ENCODE data around the gene VPS37C. TPM values are rescaled to one million over a fixed set of nuclear protein-coding genes. Genes with fewer than 3 reads are reported as not detected.

Gene VPS37C
- total RNA-seq, 4 donors from 2014 or later, result 19.6 to 27.6 (median 26.7) TPM

DNA sequence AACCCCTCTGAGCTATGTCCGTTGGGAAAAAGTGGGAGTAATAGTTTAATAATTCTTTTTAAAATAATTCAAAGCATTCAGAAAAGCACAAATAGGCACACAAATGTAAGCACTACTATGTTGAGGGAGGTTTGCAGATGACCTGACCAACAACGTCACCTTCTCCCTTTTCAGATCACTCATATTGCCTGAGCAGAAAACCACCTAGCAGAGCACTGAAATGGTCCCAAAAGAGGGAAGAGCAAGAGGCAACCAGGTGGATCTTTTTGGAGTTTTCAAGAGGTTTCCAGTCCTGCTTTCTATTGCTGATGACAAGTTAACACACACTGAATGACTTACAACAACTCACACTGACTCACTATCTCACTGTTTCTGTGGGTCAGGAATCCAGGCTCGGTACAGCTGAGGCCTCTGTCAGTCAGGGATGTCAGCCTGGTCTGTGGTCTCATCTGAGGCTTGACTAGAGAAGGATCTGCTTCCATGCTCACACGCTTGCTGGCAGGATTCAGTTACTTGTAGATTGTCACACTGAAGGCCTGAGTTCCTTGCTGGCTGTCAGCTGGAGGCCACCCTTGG is 37.8 kb upstream of the VPS37C start:
- WGBS, 2 donors, result 85 to 93% methylated on average over 4 of the region's 4 CpGs
- no peak for TF ChIP-seq CTCF (IDR thresholded peaks at IDR 0.05)
- no peak for TF ChIP-seq POLR2A (IDR thresholded peaks at IDR 0.05)
- intact Hi-C loops (cut with DNase I; ENCODE audit: low total_unique reads), result no loop called here
- no peak overlapping the region for H3K4me3 ChIP-seq (ENCODE audit: low read depth, poor library complexity, severe bottlenecking)
- DNase-seq (ENCODE audit: low spot score in 2 of 2), result no peak

DNA sequence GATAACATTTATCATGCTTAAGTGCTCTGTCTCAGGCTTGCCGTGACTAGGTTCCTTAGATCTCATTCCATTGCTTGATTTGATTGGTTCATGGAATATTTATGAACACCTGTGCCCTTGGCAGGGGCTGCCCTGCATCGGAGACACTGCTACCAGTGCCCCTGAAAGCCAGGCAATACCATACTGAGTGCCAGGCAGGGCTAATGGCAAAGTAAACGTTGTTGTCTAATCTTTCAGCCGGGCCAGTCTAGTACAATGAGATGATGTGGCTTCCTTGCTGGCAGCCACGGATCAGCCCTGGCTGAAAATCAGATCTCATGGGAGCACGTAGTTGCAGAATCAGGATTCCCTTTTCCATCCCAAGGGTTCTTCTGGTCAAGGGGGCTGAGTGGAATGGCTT is 37.1 kb upstream of the VPS37C start:
- WGBS, 2 donors, result 78 to 83% methylated on average over 6 of the region's 6 CpGs
- intact Hi-C loops (cut with DNase I; ENCODE audit: low total_unique reads), result no loop called here
- DNase-seq (ENCODE audit: low spot score in 2 of 2), result no peak

GRCh38 chr11:61195719-61196118 is 34.5 kb upstream of the VPS37C start:
- WGBS, 2 donors, result 76 to 81% methylated on average over 7 of the region's 7 CpGs
- no peak overlapping the region for H3K4me3 ChIP-seq (ENCODE audit: low read depth, poor library complexity, severe bottlenecking)
- TF ChIP-seq POLR2A (IDR thresholded peaks at IDR 0.05) (no peak), CTCF (IDR thresholded peaks at IDR 0.05) (no peak)
- no peak for DNase-seq (ENCODE audit: low spot score in 2 of 2)
- intact Hi-C loops (cut with DNase I; ENCODE audit: low total_unique reads), result no loop called here

More for the DNA sequence above, 37.1 kb upstream of the VPS37C start:
- H3K4me3 ChIP-seq (ENCODE audit: low read depth, poor library complexity, severe bottlenecking), result no peak overlapping the region
- TF ChIP-seq POLR2A (IDR thresholded peaks at IDR 0.05) (no peak), CTCF (IDR thresholded peaks at IDR 0.05) (no peak)

GRCh38 chr11:61194981-61195695 is 33.9 kb upstream of the VPS37C start:
- no peak for DNase-seq (ENCODE audit: low spot score in 2 of 2)
- WGBS, 2 donors, result 73 to 77% methylated on average over 7 of the region's 7 CpGs
- no peak overlapping the region for H3K4me3 ChIP-seq (ENCODE audit: low read depth, poor library complexity, severe bottlenecking)
- intact Hi-C loops (cut with DNase I; ENCODE audit: low total_unique reads), result no loop called here
- TF ChIP-seq CTCF (IDR thresholded peaks at IDR 0.05) (no peak), POLR2A (IDR thresholded peaks at IDR 0.05) (no peak)

GRCh38 chr11:61194169-61194671 is 33.0 kb upstream of the VPS37C start:
- intact Hi-C loops (cut with DNase I; ENCODE audit: low total_unique reads), result no loop called here
- TF ChIP-seq CTCF (IDR thresholded peaks at IDR 0.05) (no peak), POLR2A (IDR thresholded peaks at IDR 0.05) (no peak)
- DNase-seq (ENCODE audit: low spot score in 2 of 2), result no peak

More at GRCh38 chr11:61194169-61194671, 33.0 kb upstream of the VPS37C start:
- 55 to 62% methylated on average over 12 of the region's 12 CpGs for WGBS, 2 donors
- no peak overlapping the region for H3K4me3 ChIP-seq (ENCODE audit: low read depth, poor library complexity, severe bottlenecking)
